ENCODE results near the gene PEX14.

DNA sequence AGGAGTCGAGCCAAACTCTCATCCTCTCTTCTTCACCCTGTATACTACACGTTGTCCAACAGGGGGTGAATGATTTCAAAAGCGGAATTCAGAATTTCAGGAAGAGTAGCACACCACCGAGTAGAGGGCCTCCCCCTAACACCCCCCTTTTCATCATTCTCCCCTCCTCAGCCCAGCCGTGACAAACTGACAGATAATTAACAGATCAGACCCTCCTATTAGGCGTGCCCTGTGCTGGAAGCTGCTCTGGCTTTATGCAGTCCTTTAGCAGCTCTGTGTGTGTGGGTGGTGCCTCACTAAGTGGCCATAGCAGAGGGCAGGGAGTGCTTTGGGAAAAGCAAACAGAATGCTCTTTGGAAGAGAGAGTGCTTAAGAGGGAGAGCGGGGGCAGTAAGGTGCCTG, 44.3 kb downstream of the PEX14 start:
- TF ChIP-seq ZNF317 (CRISPR knock-in tag; IDR thresholded peaks at IDR 0.05; ENCODE audit: borderline replicate concordance, low read depth) (no peak), TEAD1 (CRISPR knock-in tag; IDR thresholded peaks at IDR 0.05) (no peak), CTCF (IDR thresholded peaks at IDR 0.05) (no peak), ETV6 (CRISPR knock-in tag; IDR thresholded peaks at IDR 0.05) (no peak), SMAD3 (CRISPR knock-in tag; IDR thresholded peaks at IDR 0.05; ENCODE audit: borderline replicate concordance) (no peak), ZNF232 (CRISPR knock-in tag; IDR thresholded peaks at IDR 0.05) (no peak), PREB (CRISPR knock-in tag; IDR thresholded peaks at IDR 0.05; ENCODE audit: borderline replicate concordance) (no peak), RELA (CRISPR knock-in tag; IDR thresholded peaks at IDR 0.05; ENCODE audit: borderline replicate concordance) (no peak)
- TF ChIP-seq, protein P1, sequence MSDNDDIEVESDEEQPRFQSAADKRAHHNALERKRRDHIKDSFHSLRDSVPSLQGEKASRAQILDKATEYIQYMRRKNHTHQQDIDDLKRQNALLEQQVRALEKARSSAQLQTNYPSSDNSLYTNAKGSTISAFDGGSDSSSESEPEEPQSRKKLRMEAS (CRISPR knock-in tag; IDR thresholded peaks at IDR 0.05), result no peak
- TF ChIP-seq, protein P2, sequence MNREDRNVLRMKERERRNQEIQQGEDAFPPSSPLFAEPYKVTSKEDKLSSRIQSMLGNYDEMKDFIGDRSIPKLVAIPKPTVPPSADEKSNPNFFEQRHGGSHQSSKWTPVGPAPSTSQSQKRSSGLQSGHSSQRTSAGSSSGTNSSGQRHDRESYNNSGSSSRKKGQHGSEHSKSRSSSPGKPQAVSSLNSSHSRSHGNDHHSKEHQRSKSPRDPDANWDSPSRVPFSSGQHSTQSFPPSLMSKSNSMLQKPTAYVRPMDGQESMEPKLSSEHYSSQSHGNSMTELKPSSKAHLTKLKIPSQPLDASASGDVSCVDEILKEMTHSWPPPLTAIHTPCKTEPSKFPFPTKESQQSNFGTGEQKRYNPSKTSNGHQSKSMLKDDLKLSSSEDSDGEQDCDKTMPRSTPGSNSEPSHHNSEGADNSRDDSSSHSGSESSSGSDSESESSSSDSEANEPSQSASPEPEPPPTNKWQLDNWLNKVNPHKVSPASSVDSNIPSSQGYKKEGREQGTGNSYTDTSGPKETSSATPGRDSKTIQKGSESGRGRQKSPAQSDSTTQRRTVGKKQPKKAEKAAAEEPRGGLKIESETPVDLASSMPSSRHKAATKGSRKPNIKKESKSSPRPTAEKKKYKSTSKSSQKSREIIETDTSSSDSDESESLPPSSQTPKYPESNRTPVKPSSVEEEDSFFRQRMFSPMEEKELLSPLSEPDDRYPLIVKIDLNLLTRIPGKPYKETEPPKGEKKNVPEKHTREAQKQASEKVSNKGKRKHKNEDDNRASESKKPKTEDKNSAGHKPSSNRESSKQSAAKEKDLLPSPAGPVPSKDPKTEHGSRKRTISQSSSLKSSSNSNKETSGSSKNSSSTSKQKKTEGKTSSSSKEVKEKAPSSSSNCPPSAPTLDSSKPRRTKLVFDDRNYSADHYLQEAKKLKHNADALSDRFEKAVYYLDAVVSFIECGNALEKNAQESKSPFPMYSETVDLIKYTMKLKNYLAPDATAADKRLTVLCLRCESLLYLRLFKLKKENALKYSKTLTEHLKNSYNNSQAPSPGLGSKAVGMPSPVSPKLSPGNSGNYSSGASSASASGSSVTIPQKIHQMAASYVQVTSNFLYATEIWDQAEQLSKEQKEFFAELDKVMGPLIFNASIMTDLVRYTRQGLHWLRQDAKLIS (CRISPR knock-in tag; IDR thresholded peaks at IDR 0.05; ENCODE audit: borderline replicate concordance), result no peak

Data from WTC11 (cell line).